GM10248 (cell line): ENCODE measurements around the gene ZFR2.

Experiments
- CTCF ChIA-PET: fragments of 300-600 bp; sonication (Branson Sonifier 250); formaldehyde crosslinking; extraction: SDS; loops from one replicate; lab custom pipeline; 2021; ENCODE audit warnings: antibody characterized with exemption; lab: Yijun Ruan, JAX
- POLR2A ChIA-PET: fragments of 350-650 bp; sonication (Branson Sonifier 250); formaldehyde crosslinking; extraction: SDS; loops from one replicate; lab custom pipeline; 2020; ENCODE audit warnings: antibody characterized with exemption; lab: Yijun Ruan, JAX
- DNase-seq: peaks from one replicate; pipeline ENCODE4 v3.0.0; 2012; ENCODE audit errors: extremely low spot score
- TF ChIP-seq, protein P1 (sequence below): IDR thresholded peaks from 2 replicates; pipeline ENCODE4 v1.5.1; 2012; ENCODE audit warnings: mild to moderate bottlenecking, low read depth; ENCODE audit errors: extremely low read depth, missing control alignments, control extremely low read depth

Gene ZFR2

DNA sequence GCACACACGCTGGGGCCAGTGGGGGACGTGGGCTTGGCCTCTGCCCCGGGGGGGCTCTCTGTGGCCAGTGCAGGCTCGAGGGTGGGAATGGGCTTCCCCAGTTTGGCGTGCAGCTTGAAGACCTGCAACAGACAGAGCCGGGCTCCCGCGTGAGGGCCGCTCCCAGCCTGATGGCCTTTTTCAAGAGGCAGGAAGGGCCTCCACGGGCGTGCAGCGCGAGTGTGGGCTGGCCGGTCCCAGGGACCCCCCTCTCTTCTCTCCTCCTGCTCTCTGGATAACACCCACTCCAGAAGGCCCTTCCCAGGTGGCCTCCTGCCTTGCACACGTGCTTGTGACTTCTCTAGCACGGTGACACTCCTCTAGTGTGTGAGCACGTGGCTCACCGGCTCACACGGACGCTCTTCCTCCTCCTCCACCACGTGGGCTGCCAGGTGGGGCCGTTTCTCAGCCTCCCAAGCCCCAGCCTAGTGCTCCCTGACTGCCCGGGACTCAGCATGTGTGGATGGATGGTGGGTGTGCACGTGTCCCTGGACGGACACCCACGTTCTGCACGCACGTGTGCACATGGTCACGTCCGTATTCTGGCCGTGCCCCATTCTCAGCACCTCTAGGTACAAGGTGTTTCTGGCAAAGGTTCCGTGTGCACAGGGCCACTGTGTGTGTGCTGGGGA is 43.4 kb downstream of the ZFR2 start:
- ChIA-PET CTCF (no interaction called here), POLR2A (no interaction called here)
- DNase-seq: no peak
- TF ChIP-seq, protein P1, sequence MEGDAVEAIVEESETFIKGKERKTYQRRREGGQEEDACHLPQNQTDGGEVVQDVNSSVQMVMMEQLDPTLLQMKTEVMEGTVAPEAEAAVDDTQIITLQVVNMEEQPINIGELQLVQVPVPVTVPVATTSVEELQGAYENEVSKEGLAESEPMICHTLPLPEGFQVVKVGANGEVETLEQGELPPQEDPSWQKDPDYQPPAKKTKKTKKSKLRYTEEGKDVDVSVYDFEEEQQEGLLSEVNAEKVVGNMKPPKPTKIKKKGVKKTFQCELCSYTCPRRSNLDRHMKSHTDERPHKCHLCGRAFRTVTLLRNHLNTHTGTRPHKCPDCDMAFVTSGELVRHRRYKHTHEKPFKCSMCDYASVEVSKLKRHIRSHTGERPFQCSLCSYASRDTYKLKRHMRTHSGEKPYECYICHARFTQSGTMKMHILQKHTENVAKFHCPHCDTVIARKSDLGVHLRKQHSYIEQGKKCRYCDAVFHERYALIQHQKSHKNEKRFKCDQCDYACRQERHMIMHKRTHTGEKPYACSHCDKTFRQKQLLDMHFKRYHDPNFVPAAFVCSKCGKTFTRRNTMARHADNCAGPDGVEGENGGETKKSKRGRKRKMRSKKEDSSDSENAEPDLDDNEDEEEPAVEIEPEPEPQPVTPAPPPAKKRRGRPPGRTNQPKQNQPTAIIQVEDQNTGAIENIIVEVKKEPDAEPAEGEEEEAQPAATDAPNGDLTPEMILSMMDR: no peak

GRCh38 chr19:3823350-3823713 is 45.5 kb downstream of the ZFR2 start:
- DNase-seq: no peak
- ChIA-PET POLR2A (no interaction called here), CTCF (interaction anchor here (0.8 to 2.7 kb wide), 3 partner anchors 19 to 61 kb away, joined by 3 to 19 read pairs (median 7); partner anchors contain the start of genes APBA3 and MRPL54)
- TF ChIP-seq, protein P1: no peak

DNA sequence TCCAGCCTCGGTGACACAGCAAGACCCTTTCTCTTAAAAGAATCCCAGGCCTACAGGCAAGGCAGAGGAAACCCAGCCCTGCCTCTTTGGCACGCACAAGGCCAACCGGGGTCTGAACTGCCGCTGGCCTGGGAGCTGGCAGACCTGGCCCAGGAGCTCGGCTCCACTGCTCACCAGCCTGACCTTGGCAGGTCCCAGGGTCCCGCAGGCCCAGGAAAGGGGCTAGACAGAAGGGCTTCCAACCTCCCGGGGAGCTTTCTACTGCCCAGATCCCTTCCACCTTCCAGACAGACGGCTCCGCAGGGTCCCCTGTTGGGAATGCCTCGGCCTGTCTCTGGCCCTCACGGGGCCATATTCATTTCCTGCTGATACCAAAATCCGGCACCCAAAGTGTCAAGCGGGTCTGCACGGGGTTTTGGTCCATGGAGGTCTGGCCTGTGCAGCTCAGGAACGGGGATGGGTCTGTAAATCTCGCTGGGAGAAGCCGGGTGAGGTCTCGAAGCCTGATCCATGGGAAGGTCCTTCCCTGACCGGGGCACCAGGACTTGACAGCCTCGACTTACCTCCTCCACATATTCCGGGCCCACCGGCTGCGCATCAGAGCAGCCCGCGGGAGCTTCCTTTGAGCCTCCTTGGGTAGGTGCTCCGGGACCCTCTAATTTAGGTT is 46.0 kb downstream of the ZFR2 start:
- ChIA-PET CTCF (interaction anchor here (0.8 to 2.7 kb wide), 19 partner anchors 8 to 694 kb away, joined by 3 to 23 read pairs (median 5); partner anchors contain the start of genes APBA3 and MRPL54), POLR2A (no interaction called here)
- TF ChIP-seq, protein P1: no peak
- DNase-seq: no peak

DNA sequence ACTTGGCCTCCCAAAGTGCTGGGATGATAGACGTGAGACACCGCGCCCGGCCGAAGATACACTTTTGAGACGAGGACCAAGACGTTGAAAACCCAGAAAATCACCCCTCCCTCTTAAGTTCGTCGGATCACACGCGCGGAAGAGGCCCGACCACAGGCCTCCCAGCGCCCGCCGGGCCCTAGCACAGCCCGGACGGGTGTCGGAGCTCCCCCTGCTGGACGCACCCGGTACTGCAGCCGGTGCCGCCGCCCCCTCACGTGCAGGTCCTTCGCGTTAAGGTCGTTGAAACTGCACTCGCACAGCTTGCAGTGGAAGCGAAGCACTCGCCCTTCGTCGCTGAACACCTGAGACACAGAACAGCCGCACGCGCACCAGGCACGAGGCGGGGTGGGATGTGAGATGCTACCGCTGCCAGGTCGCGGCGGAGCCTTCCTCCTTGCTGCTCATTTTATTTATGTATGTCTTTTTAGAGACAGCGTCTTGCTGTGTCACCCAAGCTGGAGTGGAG is 46.9 kb downstream of the ZFR2 start:
- ChIA-PET CTCF (interaction anchor here (0.7 to 2.7 kb wide), 28 partner anchors 9 to 695 kb away, joined by 3 to 23 read pairs (median 3); partner anchors contain the start of genes APBA3 and MRPL54), POLR2A (no interaction called here)
- DNase-seq: peak; percentile 86
- TF ChIP-seq, protein P1: peak; percentile 98

- CTCF ChIA-PET: interaction anchor here (0.9 to 2.7 kb wide), 9 partner anchors 9 to 58 kb away, joined by 3 to 19 read pairs (median 5); partner anchors contain the start of genes APBA3 and MRPL54
- TF ChIP-seq, protein P1: no peak
- POLR2A ChIA-PET: no interaction called here
- DNase-seq: no peak
These were observed 47.7 kb downstream of the ZFR2 start for GRCh38 chr19:3821156-3821555.

DNA sequence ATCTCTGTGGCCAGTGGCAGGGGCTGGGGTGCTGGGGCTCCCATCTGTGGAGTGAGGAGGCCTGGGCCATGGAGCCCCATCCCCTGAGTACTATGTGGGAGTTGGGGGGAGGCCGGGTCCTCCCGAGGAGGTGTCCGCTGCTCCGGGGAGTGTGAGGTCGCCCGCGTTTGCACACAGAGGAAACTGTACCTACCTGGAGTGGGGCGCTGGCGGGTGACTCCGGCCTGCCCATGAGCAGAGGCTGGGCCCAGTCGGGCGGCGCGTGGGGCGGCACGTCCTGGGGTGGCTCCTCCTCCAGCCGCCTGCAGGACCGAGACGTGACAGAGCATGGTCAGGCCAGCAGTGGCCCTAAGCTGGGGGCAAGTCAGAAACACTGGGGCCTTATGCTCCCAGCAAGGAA is 48.8 kb downstream of the ZFR2 start:
- no peak for DNase-seq
- ChIA-PET CTCF (no interaction called here), POLR2A (no interaction called here)
- TF ChIP-seq, protein P1: no peak
